H1 (cell line): ENCODE measurements around the gene SMTN. TPM values are rescaled to one million over a fixed set of nuclear protein-coding genes. Genes with fewer than 3 reads are reported as not detected.

Source experiments
- CTCF ChIA-PET: fragments of 300-600 bp; sonication (Branson Sonifier 250); formaldehyde crosslinking; loops from one replicate; lab custom pipeline; 2021; ENCODE audit not compliant: partially characterized antibody; lab: Charles Lee
- POLR2A ChIA-PET: fragments of 300-600 bp; sonication (Branson Sonifier 250); formaldehyde crosslinking; loops from one replicate; lab custom pipeline; 2021; ENCODE audit warnings: inconsistent platforms; ENCODE audit not compliant: partially characterized antibody; lab: Charles Lee
- DNase-seq, 2 experiments: peaks; one replicate each; pipeline versions ENCODE4 v3.0.0 to v3.0.0-alpha.2; 2010 to 2022; ENCODE audit warnings: low spot score in 2 of 2, low read depth in 1 of 2, mixed read lengths in 1 of 2
- FAIRE-seq: peaks from 2 replicates; lab custom pipeline; 2011; peaks lifted over from hg19 to GRCh38; lab: Jason Lieb, UNC
- H2AFZ ChIP-seq: 2 replicates; pipeline ENCODE4 v1.8.1; 2012; ENCODE audit warnings: low read length, inconsistent platforms
- H2AK5ac ChIP-seq: 2 replicates; pipeline ENCODE4 v1.6.1; 2013; ENCODE audit warnings: low read depth, low read length
- H2BK120ac ChIP-seq: replicated peaks from 2 replicates; pipeline ENCODE3; 2013; ENCODE audit warnings: low read depth, low read length, inconsistent platforms
- H2BK12ac ChIP-seq: 2 replicates; pipeline ENCODE4 v1.6.1; 2013; ENCODE audit warnings: low read depth, low read length
- H2BK15ac ChIP-seq: 2 replicates; pipeline ENCODE4 v1.6.1; 2013; ENCODE audit warnings: low read length
- H2BK20ac ChIP-seq: 2 replicates; pipeline ENCODE4 v1.6.1; 2013; ENCODE audit warnings: low read length
- H2BK5ac ChIP-seq: 2 replicates; pipeline ENCODE4 v1.6.1; 2013; ENCODE audit warnings: low read depth, low read length
- H3K14ac ChIP-seq: 2 replicates; pipeline ENCODE4 v1.6.1; 2013; ENCODE audit warnings: inconsistent platforms; ENCODE audit not compliant: insufficient read length
- H3K18ac ChIP-seq: 2 replicates; pipeline ENCODE4 v1.6.1; 2013; ENCODE audit warnings: low read length; ENCODE audit errors: extremely low read depth
- H3K23ac ChIP-seq: 2 replicates; pipeline ENCODE4 v1.6.1; 2013; ENCODE audit warnings: inconsistent platforms; ENCODE audit not compliant: insufficient read length
- H3K23me2 ChIP-seq: 2 replicates; pipeline ENCODE4 v1.6.1; 2013; ENCODE audit warnings: low read depth, low read length
- H3K27ac ChIP-seq: 2 replicates; pipeline ENCODE4 v1.6.1; 2011; ENCODE audit warnings: low read depth, low read length, inconsistent platforms
- H3K27me3 ChIP-seq, 4 experiments: replicated peaks in 1 of 4; 1 replicate in 1 of 4; 2 replicates in 3 of 4; pipeline versions ENCODE4 v1.6.1 to v1.8.1; 2011 to 2013; ENCODE audit warnings: low read length in 3 of 4, mild to moderate bottlenecking in 3 of 4, inconsistent platforms in 2 of 4, mixed read lengths in 2 of 4, moderate library complexity in 1 of 4; ENCODE audit not compliant: control insufficient read depth in 3 of 4, insufficient read depth in 3 of 4; ENCODE audit errors: extremely low read depth in 1 of 4
- H3K36me3 ChIP-seq, 4 experiments: 2 replicates each; pipeline versions ENCODE4 v1.6.1 to v1.8.1; 2011 to 2013; ENCODE audit warnings: mild to moderate bottlenecking in 4 of 4, low read length in 3 of 4, moderate library complexity in 2 of 4, control low read depth in 1 of 4, inconsistent platforms in 1 of 4; ENCODE audit not compliant: insufficient read depth in 4 of 4, control insufficient read depth in 2 of 4
- H3K4ac ChIP-seq: replicated peaks from 2 replicates; pipeline ENCODE3; 2013; ENCODE audit warnings: low read length, low read depth, mixed read lengths, inconsistent platforms; ENCODE audit not compliant: insufficient read length
- H3K4me1 ChIP-seq, 4 experiments: replicated peaks in 1 of 4; 1 replicate in 1 of 4; 2 replicates in 3 of 4; pipeline versions ENCODE4 v1.6.1 to v1.8.1; 2011 to 2013; ENCODE audit warnings: low read length in 3 of 4, inconsistent platforms in 2 of 4, mixed read lengths in 1 of 4; ENCODE audit not compliant: insufficient read depth in 4 of 4, control insufficient read depth in 3 of 4
- H3K4me2 ChIP-seq, 2 experiments: 2 replicates each; pipeline versions ENCODE4 v1.6.1 to v1.8.1; 2011 to 2013; ENCODE audit warnings: low read depth in 2 of 2, low read length in 2 of 2, control low read depth in 1 of 2, inconsistent platforms in 1 of 2, mild to moderate bottlenecking in 1 of 2; ENCODE audit not compliant: insufficient read depth in 1 of 2
- H3K4me3 ChIP-seq, 4 experiments: fragments of 200-600, 300-600 bp in 1 of 4; sonication (generic), shearing (Covaris generic), sonication (Bioruptor Twin) in 1 of 4; 2 replicates each; pipeline versions ENCODE4 v1.5.1 to v1.8.1; 2011 to 2016; ENCODE audit warnings: low read length in 4 of 4, low read depth in 3 of 4, control low read depth in 2 of 4, inconsistent platforms in 2 of 4, mild to moderate bottlenecking in 2 of 4, mixed read lengths in 1 of 4, moderate library complexity in 1 of 4; ENCODE audit not compliant: insufficient read depth in 2 of 4; ENCODE audit errors: extremely low read depth in 1 of 4
- H3K56ac ChIP-seq: replicated peaks from 2 replicates; pipeline ENCODE3; 2013; ENCODE audit warnings: low read depth, mild to moderate bottlenecking, mixed read lengths, low read length, inconsistent platforms; ENCODE audit not compliant: insufficient read length
- H3K79me1 ChIP-seq: 2 replicates; pipeline ENCODE4 v1.6.1; 2013; ENCODE audit warnings: low read depth, low read length, control low read depth
- H3K79me2 ChIP-seq, 2 experiments: 2 replicates each; pipeline versions ENCODE4 v1.6.1 to v1.8.1; 2012 to 2013; ENCODE audit warnings: low read length in 2 of 2, mild to moderate bottlenecking in 2 of 2, inconsistent platforms in 1 of 2; ENCODE audit not compliant: insufficient read depth in 2 of 2, control insufficient read depth in 1 of 2
- H3K9ac ChIP-seq, 4 experiments: replicated peaks in 1 of 4; 1 replicate in 1 of 4; 2 replicates in 3 of 4; pipeline versions ENCODE4 v1.6.1 to v1.8.1; 2011 to 2013; ENCODE audit warnings: low read depth in 3 of 4, low read length in 3 of 4, control low read depth in 2 of 4, mild to moderate bottlenecking in 2 of 4, moderate library complexity in 2 of 4, inconsistent platforms in 1 of 4; ENCODE audit errors: extremely low read depth in 1 of 4
- H3K9me3 ChIP-seq, 2 experiments: 2 replicates each; pipeline versions ENCODE4 v1.6.1 to v1.8.1; 2012 to 2013; ENCODE audit warnings: mild to moderate bottlenecking in 2 of 2, moderate library complexity in 2 of 2, control low read depth in 1 of 2, inconsistent platforms in 1 of 2, low read depth in 1 of 2, low read length in 1 of 2, mixed read lengths in 1 of 2; ENCODE audit not compliant: insufficient read depth in 2 of 2
- H4K20me1 ChIP-seq, 2 experiments: replicated peaks in 1 of 2; 2 replicates each; pipeline versions ENCODE3 to v1.8.1; 2011 to 2013; ENCODE audit warnings: inconsistent platforms in 2 of 2, low read length in 2 of 2, mild to moderate bottlenecking in 1 of 2; ENCODE audit not compliant: insufficient read depth in 2 of 2, control insufficient read depth in 1 of 2
- H4K5ac ChIP-seq: 2 replicates; pipeline ENCODE4 v1.6.1; 2013; ENCODE audit warnings: low read length, low read depth, mixed read lengths, inconsistent platforms; ENCODE audit not compliant: insufficient read length
- H4K8ac ChIP-seq: 2 replicates; pipeline ENCODE4 v1.8.0; 2013; ENCODE audit warnings: mild to moderate bottlenecking, moderate library complexity, low read length, inconsistent platforms; ENCODE audit not compliant: insufficient read depth; ENCODE audit errors: extremely low read depth
- H4K91ac ChIP-seq: replicated peaks from 2 replicates; pipeline ENCODE3; 2013; ENCODE audit warnings: low read length, mixed read lengths, inconsistent platforms; ENCODE audit not compliant: insufficient read length
- ASH2L ChIP-seq: fragments of 200-600, 300-600 bp; sonication (generic); IDR thresholded peaks from one replicate; pipeline ENCODE4 v1.7.1; 2017; ENCODE audit warnings: low read length
- BCL11A ChIP-seq, 2 experiments: IDR thresholded peaks; one replicate each; pipeline ENCODE4 v1.6.1; 2011; ENCODE audit warnings: low read depth in 2 of 2, low read length in 2 of 2, mild to moderate bottlenecking in 2 of 2
- CBX8 ChIP-seq: fragments of 300-800, 300-1000 bp; sonication (generic); IDR thresholded peaks from 2 replicates; pipeline ENCODE4 v1.7.1; 2016; ENCODE audit warnings: low read depth, low read length, borderline replicate concordance
- CREB1 ChIP-seq: IDR thresholded peaks from 2 replicates; pipeline ENCODE4 v1.6.1; 2012; ENCODE audit warnings: inconsistent platforms
- EZH2 ChIP-seq: fragments of 200-600 bp; sonication (generic); IDR thresholded peaks from 2 replicates; pipeline ENCODE4 v1.7.1; 2012; ENCODE audit warnings: low read depth, mild to moderate bottlenecking, moderate library complexity, low read length, inconsistent platforms; ENCODE audit not compliant: severe bottlenecking
- MAFK ChIP-seq: IDR thresholded peaks from 2 replicates; pipeline ENCODE4 v1.6.1; 2012; ENCODE audit warnings: low read depth, mild to moderate bottlenecking, improper control_type of control experiment, low read length
- PHF8 ChIP-seq: fragments of 200-600 bp; sonication (generic); conservative IDR thresholded peaks from 2 replicates; pipeline ENCODE4 v1.7.1; 2012; ENCODE audit warnings: low read depth, mild to moderate bottlenecking, inconsistent platforms, low read length, moderate library complexity
- POLR2AphosphoS5 ChIP-seq: IDR thresholded peaks from 2 replicates; pipeline ENCODE4 v1.6.1; 2011; ENCODE audit warnings: low read depth, low read length
- RFX5 ChIP-seq: IDR thresholded peaks from 2 replicates; pipeline ENCODE4 v1.6.1; 2011; ENCODE audit warnings: low read depth, low read length, improper control_type of control experiment, borderline replicate concordance
- RXRA ChIP-seq: IDR thresholded peaks from 2 replicates; pipeline ENCODE4 v1.6.1; 2011; ENCODE audit warnings: low read depth, mild to moderate bottlenecking, low read length, moderate library complexity; ENCODE audit not compliant: insufficient read depth
- SAP30 ChIP-seq: fragments of 300-600 bp; sonication (generic); IDR thresholded peaks from 2 replicates; pipeline ENCODE4 v1.7.1; 2012; ENCODE audit warnings: low read length, moderate library complexity, mild to moderate bottlenecking, inconsistent platforms; ENCODE audit not compliant: insufficient read depth, insufficient replicate concordance
- TAF1 ChIP-seq: IDR thresholded peaks from 2 replicates; pipeline ENCODE4 v1.6.1; 2011; ENCODE audit warnings: mild to moderate bottlenecking, low read depth, low read length
- WGBS, 2 experiments: shearing (Covaris generic) in 1 of 2; methylation state at CpG; one replicate each; pipeline versions ENCODE4 v1.1.6 to v1.1.7; 2013 to 2015; ENCODE audit warnings: low lambda C conversion rate in 2 of 2, mixed read lengths in 2 of 2, inconsistent platforms in 1 of 2, low coverage in 1 of 2, missing lambda C conversion rate in 1 of 2; ENCODE audit not compliant: insufficient replicate concordance in 2 of 2, insufficient coverage in 1 of 2, insufficient read length in 1 of 2; ENCODE audit errors: extremely low coverage in 1 of 2, missing lambda C conversion rate in 1 of 2; 5-methylcytosine and 5-hydroxymethylcytosine counted together
- polyA plus RNA-seq, 7 experiments: library from polyadenylated mRNA; depleted of rRNA in 3 of 7; stranded (reverse) in 5 of 7; unstranded in 2 of 7; fragments of >200 nt in 5 of 7; fragments of 200-250 nt in 2 of 7; gene quantifications; 1 replicate in 5 of 7; 2 replicates in 1 of 7; 4 replicates in 1 of 7; pipeline versions ENCODE4 v1.2.1 to v1.2.3, GENCODE V29; 2011 to 2013; ENCODE audit warnings: missing spikeins in 2 of 7, mixed read lengths in 2 of 7
- total RNA-seq: library from RNA; stranded (reverse); fragmentation: NEBNext Ultra II Directional; extraction: Animal tissue kit (Norgen Biotek cat#: 25700); gene quantifications from 2 replicates; pipeline ENCODE4 v1.2.1, GENCODE V29; 2021

SMTN gene
- total and polyA plus RNA-seq, 2 of the 8 experiments (the other 6 are each of a cell fraction or from before 2014, with no cell fraction given): 12.3 to 20.8 TPM

DNA sequence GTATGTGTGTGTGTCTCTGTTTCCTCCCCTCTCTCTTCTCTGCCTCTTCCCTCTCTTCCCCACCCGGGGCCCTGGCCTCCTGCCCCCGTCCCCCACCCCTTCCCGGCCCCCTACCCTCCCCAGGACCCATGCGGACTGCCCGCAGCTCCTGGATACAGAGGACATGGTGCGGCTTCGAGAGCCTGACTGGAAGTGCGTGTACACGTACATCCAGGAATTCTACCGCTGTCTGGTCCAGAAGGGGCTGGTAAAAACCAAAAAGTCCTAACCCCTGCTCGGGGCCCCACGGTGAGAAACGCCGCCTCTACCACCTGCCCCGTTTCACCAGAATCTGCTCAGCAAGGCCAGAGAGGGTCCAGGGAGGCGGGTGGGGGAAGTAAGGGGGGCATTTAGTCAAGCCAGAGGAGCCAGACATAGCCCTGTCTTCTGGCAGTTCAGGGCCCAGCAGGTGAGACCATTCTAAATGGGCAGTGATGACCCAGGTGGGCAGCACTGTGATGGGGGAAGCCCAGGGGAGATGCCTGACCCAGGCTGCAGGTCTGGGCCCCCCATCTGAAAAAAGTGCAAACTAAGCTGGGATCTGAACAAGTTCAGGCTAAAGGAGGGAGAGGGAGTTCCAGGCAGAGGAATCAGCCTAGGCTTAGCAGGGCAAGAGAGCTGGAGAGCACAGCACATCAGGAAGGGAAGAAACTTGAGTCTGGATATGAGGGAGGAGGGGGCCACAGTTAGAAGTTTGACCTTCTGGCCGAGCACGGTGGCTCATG, 19.8 kb downstream of the SMTN start:
- H2BK20ac ChIP-seq: no peak overlapping the region
- no peak overlapping the region for H3K4ac ChIP-seq
- H2AK5ac ChIP-seq: no peak overlapping the region
- no peak overlapping the region for H3K4me2 ChIP-seq
- WGBS, 2 experiments: 94% methylated on average over 15 of the region's 18 CpGs; no CpG with 5 or more reads in 1 of the 2 experiments
- no peak overlapping the region for H3K23ac ChIP-seq
- no peak overlapping the region for H3K9ac ChIP-seq
- H3K56ac ChIP-seq: no peak overlapping the region
- no peak overlapping the region for H2BK15ac ChIP-seq
- peaks cover 7% of the 10 kb centered on the region; the same call in 1 of the 2 replicates for H3K23me2 ChIP-seq
- H3K4me3 ChIP-seq: no peak overlapping the region
- no peaks in the 10 kb centered on the region for H3K36me3 ChIP-seq
- no peak overlapping the region for H3K27ac ChIP-seq
- H3K4me1 ChIP-seq: peaks cover 5 to 25% (median 18%) of the 10 kb centered on the region in 4 experiments
- H2BK5ac ChIP-seq: no peak overlapping the region
- H3K14ac ChIP-seq: no peak overlapping the region
- no peak overlapping the region for H3K18ac ChIP-seq
- ChIA-PET POLR2A (interaction anchor here (0.8 to 2.0 kb wide), 5 partner anchors 9 to 135 kb away, joined by 3 to 4 read pairs (median 3); partner anchors contain the start of genes MORC2 and TUG1), CTCF (interaction anchor here (16.8 kb wide), 1 partner anchor 17 kb away, joined by 207 read pairs; the partner anchor contains the start of gene SMTN)
- peaks cover 0 to 2% of the 10 kb centered on the region in 2 experiments for H4K20me1 ChIP-seq
- no peak overlapping the region for H2AFZ ChIP-seq
- H4K91ac ChIP-seq: no peak overlapping the region
- no peak overlapping the region for H2BK12ac ChIP-seq
- H3K27me3 ChIP-seq: peaks cover under 1 to 9% (median 9%) of the 10 kb centered on the region in 4 experiments
- H2BK120ac ChIP-seq: no peak overlapping the region
- H3K79me1 ChIP-seq: no peaks in the 10 kb centered on the region; the same call in 1 of the 2 replicates
- H3K79me2 ChIP-seq: no peaks in the 10 kb centered on the region
- FAIRE-seq: no peak
- no peaks in the 10 kb centered on the region for H3K9me3 ChIP-seq
- H4K8ac ChIP-seq: no peak overlapping the region; the same call in 1 of the 2 replicates
- DNase-seq: no peak
- no peak overlapping the region for H4K5ac ChIP-seq
- no peak for TF ChIP-seq CREB1
- no peak for TF ChIP-seq MAFK
- no peak for TF ChIP-seq CBX8
- no peak for TF ChIP-seq TAF1
- TF ChIP-seq PHF8: no peak
- no peak for TF ChIP-seq POLR2AphosphoS5
- no peak for TF ChIP-seq RXRA
- TF ChIP-seq RFX5: no peak
- no peak for TF ChIP-seq BCL11A (IDR thresholded peaks at IDR 0.05; ENCODE audit: low read depth in 2 of 2, low read length in 2 of 2)
- no peak for TF ChIP-seq SAP30
- TF ChIP-seq EZH2: no peak
- no peak for TF ChIP-seq ASH2L
